Measurements from ENCODE around the gene EXOC6B.
"Not testable (repeated sequence)": the region's sequence is repeated elsewhere in the genome, so short reads cannot be mapped to it uniquely, and the experiment has no call there.

Gene EXOC6B

GRCh38 chr2:72665448-72665847, 160.4 kb downstream of the EXOC6B start:
- TF ChIP-seq EZH2phosphoT487 (IDR thresholded peaks at IDR 0.05; ENCODE audit: borderline replicate concordance) (no peak), CTCF (conservative IDR thresholded peaks at IDR 0.05; ENCODE audit: low read length) (no peak)

GRCh38 chr2:72661985-72662384, 163.8 kb downstream of the EXOC6B start:
- no peak for TF ChIP-seq EZH2phosphoT487 (IDR thresholded peaks at IDR 0.05; ENCODE audit: borderline replicate concordance)
- no peak for TF ChIP-seq CTCF (conservative IDR thresholded peaks at IDR 0.05; ENCODE audit: low read length)
- no peak overlapping the region for H3K4me3 ChIP-seq (ENCODE audit: low read length, poor library complexity, severe bottlenecking)

More at GRCh38 chr2:72665448-72665847, 160.4 kb downstream of the EXOC6B start:
- Histone ChIP-seq H3K9ac (ENCODE audit: low read depth, low read length, poor library complexity, severe bottlenecking) (no peak overlapping the region), H3K9me3 (ENCODE audit: insufficient read depth, low read depth, low read length) (no peaks in the 10 kb centered on the region), H3K4me3 (ENCODE audit: low read length, poor library complexity, severe bottlenecking) (no peak overlapping the region), H3K9me2 (replicated peaks; ENCODE audit: low read depth, low read length) (no peaks in the 10 kb centered on the region), H3K27me3 (ENCODE audit: insufficient read depth, low read length, poor library complexity, severe bottlenecking) (no peaks in the 10 kb centered on the region), H4K20me1 (ENCODE audit: insufficient read depth, low read length, poor library complexity, severe bottlenecking) (no peaks in the 10 kb centered on the region), H3K4me1 (ENCODE audit: insufficient read depth, low read length, poor library complexity, severe bottlenecking) (no peaks in the 10 kb centered on the region), H3K36me3 (ENCODE audit: insufficient read depth, low read length) (no peaks in the 10 kb centered on the region), H3F3A (ENCODE audit: low read depth) (no peaks in the 10 kb centered on the region), H2AFZ (ENCODE audit: low read length) (no peak overlapping the region), H3K79me2 (ENCODE audit: insufficient read depth, low read length) (no peaks in the 10 kb centered on the region), H3K4me2 (ENCODE audit: low read depth, low read length, poor library complexity, severe bottlenecking) (no peak overlapping the region)

GRCh38 chr2:72649810-72650209, 176.0 kb downstream of the EXOC6B start:
- no peaks in the 10 kb centered on the region for H3K9me3 ChIP-seq (ENCODE audit: insufficient read depth, low read depth, low read length)
- no peaks in the 10 kb centered on the region for H3F3A ChIP-seq (ENCODE audit: low read depth)
- no peak overlapping the region for H2AFZ ChIP-seq (ENCODE audit: low read length)
- no peaks in the 10 kb centered on the region for H3K79me2 ChIP-seq (ENCODE audit: insufficient read depth, low read length)
- TF ChIP-seq CTCF (conservative IDR thresholded peaks at IDR 0.05; ENCODE audit: low read length) (no peak), EZH2phosphoT487 (IDR thresholded peaks at IDR 0.05; ENCODE audit: borderline replicate concordance) (no peak)
- H4K20me1 ChIP-seq (ENCODE audit: insufficient read depth, low read length, poor library complexity, severe bottlenecking) = no peaks in the 10 kb centered on the region
- no peaks in the 10 kb centered on the region for H3K4me1 ChIP-seq (ENCODE audit: insufficient read depth, low read length, poor library complexity, severe bottlenecking)
- H3K36me3 ChIP-seq (ENCODE audit: insufficient read depth, low read length) = no peaks in the 10 kb centered on the region
- no peaks in the 10 kb centered on the region for H3K9me2 ChIP-seq (replicated peaks; ENCODE audit: low read depth, low read length)
- no peak overlapping the region for H3K4me3 ChIP-seq (ENCODE audit: low read length, poor library complexity, severe bottlenecking)
- no peak overlapping the region for H3K4me2 ChIP-seq (ENCODE audit: low read depth, low read length, poor library complexity, severe bottlenecking)
- H3K9ac ChIP-seq (ENCODE audit: low read depth, low read length, poor library complexity, severe bottlenecking) = no peak overlapping the region
- no peaks in the 10 kb centered on the region for H3K27me3 ChIP-seq (ENCODE audit: insufficient read depth, low read length, poor library complexity, severe bottlenecking)

More at GRCh38 chr2:72661985-72662384, 163.8 kb downstream of the EXOC6B start:
- Histone ChIP-seq H3K36me3 (ENCODE audit: insufficient read depth, low read length) (no peaks in the 10 kb centered on the region), H3K9me2 (replicated peaks; ENCODE audit: low read depth, low read length) (no peaks in the 10 kb centered on the region), H3K4me2 (ENCODE audit: low read depth, low read length, poor library complexity, severe bottlenecking) (no peak overlapping the region), H3K79me2 (ENCODE audit: insufficient read depth, low read length) (no peaks in the 10 kb centered on the region), H2AFZ (ENCODE audit: low read length) (no peak overlapping the region), H3K4me1 (ENCODE audit: insufficient read depth, low read length, poor library complexity, severe bottlenecking) (no peaks in the 10 kb centered on the region), H3K9ac (ENCODE audit: low read depth, low read length, poor library complexity, severe bottlenecking) (no peak overlapping the region), H3K9me3 (ENCODE audit: insufficient read depth, low read depth, low read length) (no peaks in the 10 kb centered on the region), H4K20me1 (ENCODE audit: insufficient read depth, low read length, poor library complexity, severe bottlenecking) (no peaks in the 10 kb centered on the region), H3F3A (ENCODE audit: low read depth) (no peaks in the 10 kb centered on the region), H3K27me3 (ENCODE audit: insufficient read depth, low read length, poor library complexity, severe bottlenecking) (no peaks in the 10 kb centered on the region)

GRCh38 chr2:72641221-72641620, 184.6 kb downstream of the EXOC6B start:
- H3K4me1 ChIP-seq (ENCODE audit: insufficient read depth, low read length, poor library complexity, severe bottlenecking); H3K9ac ChIP-seq (ENCODE audit: low read depth, low read length, poor library complexity, severe bottlenecking); H3K4me3 ChIP-seq (ENCODE audit: low read length, poor library complexity, severe bottlenecking); H3K79me2 ChIP-seq (ENCODE audit: insufficient read depth, low read length); H4K20me1 ChIP-seq (ENCODE audit: insufficient read depth, low read length, poor library complexity, severe bottlenecking); H3K9me3 ChIP-seq (ENCODE audit: insufficient read depth, low read depth, low read length); H3K27me3 ChIP-seq (ENCODE audit: insufficient read depth, low read length, poor library complexity, severe bottlenecking); H3K36me3 ChIP-seq (ENCODE audit: insufficient read depth, low read length); H3K4me2 ChIP-seq (ENCODE audit: low read depth, low read length, poor library complexity, severe bottlenecking); H3K9me2 ChIP-seq (replicated peaks; ENCODE audit: low read depth, low read length); H3F3A ChIP-seq (ENCODE audit: low read depth); H2AFZ ChIP-seq (ENCODE audit: low read length): not testable (repeated sequence)
